Measurements from ENCODE around the gene PCBP3.

PCBP3 gene

DNA sequence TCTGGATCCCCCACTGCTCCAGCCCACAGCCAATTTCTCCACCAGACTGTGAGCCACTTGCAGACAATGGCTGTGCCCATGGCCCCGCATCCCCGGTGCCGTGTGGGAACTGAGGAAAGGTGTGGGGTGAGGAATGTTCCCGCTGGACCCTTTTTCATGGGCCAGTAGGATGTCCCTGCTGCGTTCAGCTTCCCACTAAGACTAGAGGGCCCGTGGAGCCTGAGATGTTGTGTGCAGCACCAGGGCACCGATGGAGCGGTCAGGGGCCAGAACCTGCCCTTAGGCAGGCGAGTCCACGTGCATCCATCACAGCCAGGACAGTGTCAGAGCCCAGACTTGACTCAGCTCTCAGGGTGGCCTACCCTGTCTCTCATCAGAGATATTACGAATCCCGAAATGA is 232.4 kb downstream of the PCBP3 start:
- Histone ChIP-seq H3K36me3 (replicated peaks; ENCODE audit: insufficient read depth, low read length) (no peaks in the 10 kb centered on the region), H2AFZ (ENCODE audit: low read length) (no peak overlapping the region), H3K9me3 (replicated peaks; ENCODE audit: insufficient read depth, low read length) (no peaks in the 10 kb centered on the region), H3K27ac (ENCODE audit: low read length) (no peak overlapping the region), H3K27me3 (replicated peaks; ENCODE audit: insufficient read depth, low read length) (peaks cover 75% of the 10 kb centered on the region), H3K4me3 (ENCODE audit: low read length) (no peak overlapping the region), H3K9ac (ENCODE audit: low read length) (no peak overlapping the region), H3K79me2 (ENCODE audit: low read length) (no peaks in the 10 kb centered on the region), H3F3A (ENCODE audit: insufficient read depth, low read length) (no peaks in the 10 kb centered on the region), H3K9me2 (replicated peaks; ENCODE audit: insufficient read depth, low read length) (no peaks in the 10 kb centered on the region), H3K4me1 (ENCODE audit: low read length) (no peaks in the 10 kb centered on the region), H4K20me1 (ENCODE audit: insufficient read depth, low read length) (no peaks in the 10 kb centered on the region), H3K4me2 (ENCODE audit: low read depth, low read length) (no peak overlapping the region)
- DNase-seq = no peak
- TF ChIP-seq EZH2 (optimal IDR thresholded peaks at IDR 0.05; ENCODE audit: low read depth, low read length) (no peak), EZH2phosphoT487 (IDR thresholded peaks at IDR 0.05; ENCODE audit: low read length) (no peak)
- TF ChIP-seq, protein P1, sequence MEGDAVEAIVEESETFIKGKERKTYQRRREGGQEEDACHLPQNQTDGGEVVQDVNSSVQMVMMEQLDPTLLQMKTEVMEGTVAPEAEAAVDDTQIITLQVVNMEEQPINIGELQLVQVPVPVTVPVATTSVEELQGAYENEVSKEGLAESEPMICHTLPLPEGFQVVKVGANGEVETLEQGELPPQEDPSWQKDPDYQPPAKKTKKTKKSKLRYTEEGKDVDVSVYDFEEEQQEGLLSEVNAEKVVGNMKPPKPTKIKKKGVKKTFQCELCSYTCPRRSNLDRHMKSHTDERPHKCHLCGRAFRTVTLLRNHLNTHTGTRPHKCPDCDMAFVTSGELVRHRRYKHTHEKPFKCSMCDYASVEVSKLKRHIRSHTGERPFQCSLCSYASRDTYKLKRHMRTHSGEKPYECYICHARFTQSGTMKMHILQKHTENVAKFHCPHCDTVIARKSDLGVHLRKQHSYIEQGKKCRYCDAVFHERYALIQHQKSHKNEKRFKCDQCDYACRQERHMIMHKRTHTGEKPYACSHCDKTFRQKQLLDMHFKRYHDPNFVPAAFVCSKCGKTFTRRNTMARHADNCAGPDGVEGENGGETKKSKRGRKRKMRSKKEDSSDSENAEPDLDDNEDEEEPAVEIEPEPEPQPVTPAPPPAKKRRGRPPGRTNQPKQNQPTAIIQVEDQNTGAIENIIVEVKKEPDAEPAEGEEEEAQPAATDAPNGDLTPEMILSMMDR (IDR thresholded peaks at IDR 0.05; ENCODE audit: low read length) = no peak

DNA sequence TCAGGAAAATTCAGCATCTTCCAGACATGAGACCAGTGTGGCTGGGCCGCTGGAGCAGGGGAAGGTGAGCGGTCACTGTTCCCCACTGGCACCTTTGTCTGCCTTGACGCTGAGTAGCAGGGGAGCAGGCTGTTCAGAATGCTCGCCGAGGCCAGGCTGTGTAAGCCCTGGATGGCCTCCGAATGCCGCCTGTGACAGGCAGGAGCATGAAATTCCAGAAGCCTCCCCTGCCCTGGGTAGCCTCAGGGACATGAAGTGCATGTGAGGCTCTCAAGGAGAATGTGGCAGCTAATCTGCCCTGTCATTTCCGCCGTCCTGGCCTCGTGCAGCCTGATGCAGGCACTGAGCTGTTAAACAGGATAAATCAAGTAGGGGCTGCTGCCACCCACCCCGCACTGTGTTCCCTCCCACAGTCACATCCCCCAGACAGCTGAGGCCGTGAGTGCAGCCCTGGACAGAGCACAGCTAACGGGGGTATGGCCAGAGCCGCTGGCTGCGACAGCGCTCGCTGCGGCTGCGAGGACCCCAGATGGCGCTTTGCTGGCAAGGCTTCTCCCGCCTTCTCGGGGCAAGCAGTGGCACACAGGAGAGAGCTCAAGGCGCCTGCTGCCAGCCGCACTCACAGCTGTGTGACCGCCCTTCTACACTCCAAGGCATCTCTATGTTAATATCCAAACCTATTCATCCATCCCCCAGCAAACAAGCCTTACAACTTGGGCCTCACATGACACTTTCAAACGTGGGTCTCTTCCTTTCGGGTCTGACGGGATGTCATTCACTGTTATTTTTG is 233.1 kb downstream of the PCBP3 start:
- H3K9me3 ChIP-seq (replicated peaks; ENCODE audit: insufficient read depth, low read length) = no peaks in the 10 kb centered on the region
- peaks cover 76% of the 10 kb centered on the region for H3K27me3 ChIP-seq (replicated peaks; ENCODE audit: insufficient read depth, low read length)
- no peaks in the 10 kb centered on the region for H4K20me1 ChIP-seq (ENCODE audit: insufficient read depth, low read length)
- no peak overlapping the region for H3K4me3 ChIP-seq (ENCODE audit: low read length)
- H3K4me2 ChIP-seq (ENCODE audit: low read depth, low read length) = no peak overlapping the region
- TF ChIP-seq EZH2phosphoT487 (IDR thresholded peaks at IDR 0.05; ENCODE audit: low read length) (no peak), EZH2 (optimal IDR thresholded peaks at IDR 0.05; ENCODE audit: low read depth, low read length) (no peak)
- TF ChIP-seq, protein P1 (IDR thresholded peaks at IDR 0.05; ENCODE audit: low read length) = no peak
- H3K79me2 ChIP-seq (ENCODE audit: low read length) = no peaks in the 10 kb centered on the region
- H3K9me2 ChIP-seq (replicated peaks; ENCODE audit: insufficient read depth, low read length) = no peaks in the 10 kb centered on the region
- no peaks in the 10 kb centered on the region for H3F3A ChIP-seq (ENCODE audit: insufficient read depth, low read length)
- no peak for DNase-seq
- no peaks in the 10 kb centered on the region for H3K4me1 ChIP-seq (ENCODE audit: low read length)
- H3K9ac ChIP-seq (ENCODE audit: low read length) = no peak overlapping the region
- H3K27ac ChIP-seq (ENCODE audit: low read length) = no peak overlapping the region
- no peaks in the 10 kb centered on the region for H3K36me3 ChIP-seq (replicated peaks; ENCODE audit: insufficient read depth, low read length)
- no peak overlapping the region for H2AFZ ChIP-seq (ENCODE audit: low read length)

DNA sequence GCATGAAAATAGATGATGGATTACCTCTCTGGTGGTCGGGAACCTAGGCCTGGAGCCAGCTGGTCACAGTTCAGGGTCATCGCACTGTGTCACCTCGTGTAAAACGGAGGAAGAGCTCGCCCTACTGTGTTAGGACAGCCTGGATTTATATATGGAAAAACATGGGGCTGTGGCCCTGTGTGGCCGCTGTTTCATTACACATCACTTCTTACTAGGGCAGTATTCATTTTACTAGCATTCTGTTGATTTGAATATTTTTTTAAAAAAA is 233.6 kb downstream of the PCBP3 start:
- DNase-seq = no peak
- Histone ChIP-seq H3K27me3 (replicated peaks; ENCODE audit: insufficient read depth, low read length) (peaks cover 76% of the 10 kb centered on the region), H3K9me2 (replicated peaks; ENCODE audit: insufficient read depth, low read length) (no peaks in the 10 kb centered on the region), H3K9me3 (replicated peaks; ENCODE audit: insufficient read depth, low read length) (no peaks in the 10 kb centered on the region), H3K36me3 (replicated peaks; ENCODE audit: insufficient read depth, low read length) (no peaks in the 10 kb centered on the region), H3K9ac (ENCODE audit: low read length) (no peak overlapping the region), H4K20me1 (ENCODE audit: insufficient read depth, low read length) (no peaks in the 10 kb centered on the region), H3K27ac (ENCODE audit: low read length) (no peak overlapping the region), H2AFZ (ENCODE audit: low read length) (no peak overlapping the region), H3K4me1 (ENCODE audit: low read length) (no peaks in the 10 kb centered on the region), H3K4me3 (ENCODE audit: low read length) (no peak overlapping the region), H3K4me2 (ENCODE audit: low read depth, low read length) (no peak overlapping the region), H3K79me2 (ENCODE audit: low read length) (no peaks in the 10 kb centered on the region), H3F3A (ENCODE audit: insufficient read depth, low read length) (no peaks in the 10 kb centered on the region)
- TF ChIP-seq EZH2 (optimal IDR thresholded peaks at IDR 0.05; ENCODE audit: low read depth, low read length) (no peak), EZH2phosphoT487 (IDR thresholded peaks at IDR 0.05; ENCODE audit: low read length) (no peak)
- TF ChIP-seq, protein P1 (IDR thresholded peaks at IDR 0.05; ENCODE audit: low read length) = no peak

All from MM.1S (cell line).